Measurements from ENCODE around the gene TMC6.
A peak's percentile ranks its signal among the peaks of the same experiment; 100 is the strongest.
"Not testable (repeated sequence)": the region's sequence is repeated elsewhere in the genome, so short reads cannot be mapped to it uniquely, and the experiment has no call there.

The TMC6 gene

DNA sequence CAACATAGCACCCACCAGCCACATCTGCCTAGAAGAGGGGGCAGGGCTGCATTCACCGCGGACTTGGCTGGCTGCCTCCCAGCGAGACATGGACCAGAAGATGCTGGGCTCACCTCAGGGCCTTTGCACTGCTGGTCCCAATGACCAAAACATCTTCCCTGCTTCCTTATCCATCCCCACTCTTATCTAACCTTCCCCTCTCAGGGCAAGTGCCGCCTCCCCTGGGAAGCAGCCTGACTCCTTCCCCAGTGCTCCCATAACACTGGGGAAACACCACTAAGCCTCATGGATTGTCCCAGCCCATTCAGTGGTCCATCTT lies 5.7 kb downstream of the TMC6 start:
- no peak for DNase-seq

DNA sequence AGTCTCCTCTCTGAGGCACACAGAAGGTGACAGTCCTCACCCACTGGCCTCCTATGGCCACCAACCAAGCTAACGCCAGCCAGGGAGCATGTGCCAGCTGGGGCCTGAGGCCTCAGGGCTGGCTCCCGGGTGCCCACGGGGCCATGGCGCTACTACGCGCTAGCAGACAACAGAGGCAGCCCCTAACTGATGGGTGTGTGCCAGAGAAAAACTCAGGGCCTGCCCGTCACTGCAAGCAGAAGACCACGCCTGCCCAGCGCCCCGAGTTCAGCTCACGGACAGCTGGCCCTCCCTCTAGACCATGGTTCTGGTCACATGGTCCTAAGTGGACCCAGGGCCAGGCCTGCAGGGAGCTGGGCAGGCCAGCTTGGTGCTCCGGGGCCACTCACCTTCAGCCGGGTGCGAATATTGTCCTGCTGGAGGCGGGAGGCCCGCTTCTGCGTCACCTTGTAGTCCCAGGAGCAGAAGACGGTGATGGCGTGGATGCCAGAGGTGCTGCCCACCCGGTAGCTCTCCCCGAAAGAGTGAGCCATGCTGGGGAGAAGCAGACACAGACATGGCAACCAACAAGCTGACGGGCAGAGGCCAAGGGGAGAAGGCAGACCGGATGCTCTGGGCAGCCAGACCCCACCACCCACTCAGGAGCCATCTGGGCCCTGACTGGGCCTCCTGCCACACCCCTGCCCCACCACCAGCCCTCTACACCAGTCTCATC lies 6.2 kb downstream of the TMC6 start:
- no peak for DNase-seq

- no peak for DNase-seq
These were observed 6.7 kb downstream of the TMC6 start for GRCh38 chr17:78121801-78122215.

DNA sequence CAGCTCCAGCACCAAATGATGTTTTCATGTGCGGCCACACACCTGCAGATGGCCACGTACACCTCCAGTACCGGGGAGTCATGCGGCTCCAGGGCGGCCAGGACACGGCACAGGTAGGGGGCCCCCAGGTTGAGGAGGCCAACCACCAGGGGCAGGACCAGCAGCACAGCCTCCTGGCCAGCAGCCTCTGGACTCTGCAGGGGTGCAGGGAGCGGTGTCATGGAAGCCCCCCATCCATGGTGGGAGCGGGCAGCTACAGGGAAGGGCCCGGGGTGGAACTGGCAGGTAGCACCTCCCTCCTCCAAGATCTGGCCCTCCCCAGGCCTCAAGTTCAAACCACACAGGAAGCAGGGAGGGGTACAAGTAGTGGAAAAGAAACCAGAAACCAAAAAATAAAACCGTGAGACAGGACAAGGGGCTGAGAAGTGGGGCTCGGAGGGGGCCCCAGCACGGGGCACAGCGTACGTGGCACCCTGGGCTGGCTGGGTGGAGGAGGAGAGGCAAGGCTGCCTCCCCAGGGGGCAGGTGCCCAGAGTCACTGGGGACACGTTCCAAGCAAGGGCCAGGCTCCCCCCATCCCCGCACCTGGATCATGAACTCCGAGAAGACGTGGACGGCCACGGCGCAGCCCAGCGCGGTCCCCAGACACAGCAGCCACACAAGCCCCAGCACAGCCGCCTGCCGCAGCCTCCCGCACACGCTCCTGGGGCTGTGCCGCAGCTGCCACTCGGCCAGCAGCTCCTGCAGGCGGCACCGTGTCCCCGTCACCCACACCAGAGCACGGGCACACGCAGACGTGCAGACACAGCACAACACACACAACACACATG lies 7.4 kb downstream of the TMC6 start:
- DNase-seq, result no peak

GRCh38 chr17:78120537-78120936 lies 8.0 kb downstream of the TMC6 start:
- DNase-seq, result no peak

DNA sequence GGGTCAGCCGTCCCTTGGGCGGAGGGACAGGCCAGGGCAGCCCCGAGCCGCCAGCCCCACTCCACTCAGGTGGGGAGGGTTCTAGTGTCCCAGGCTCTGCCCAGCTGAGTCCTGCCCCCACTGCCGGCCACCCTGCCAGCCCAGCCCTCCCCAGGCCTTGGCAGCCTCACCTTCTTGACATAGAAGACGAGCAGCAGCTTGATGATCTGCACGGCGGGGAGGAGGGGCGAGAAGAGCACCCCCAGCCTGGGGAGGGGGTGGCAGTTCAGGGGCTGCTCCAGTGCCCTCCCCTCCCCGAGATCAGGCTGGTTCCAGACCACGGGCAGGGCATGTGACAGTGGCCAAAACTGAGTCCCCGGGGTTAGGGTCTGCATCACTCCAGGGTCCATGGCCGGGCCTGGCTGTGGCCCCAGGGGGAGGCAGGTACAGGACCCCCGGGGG lies 9.7 kb downstream of the TMC6 start:
- no peak for DNase-seq

- no peak for DNase-seq
These were observed 11.3 kb downstream of the TMC6 start for GRCh38 chr17:78117027-78117981.

- no peak for DNase-seq
These were observed 12.1 kb downstream of the TMC6 start for GRCh38 chr17:78116411-78116810.

GRCh38 chr17:78115803-78116202 lies 12.8 kb downstream of the TMC6 start:
- not testable (repeated sequence) for DNase-seq

GRCh38 chr17:78114831-78115723 lies 13.5 kb downstream of the TMC6 start:
- no peak for DNase-seq

GRCh38 chr17:78113804-78114785 lies 14.5 kb downstream of the TMC6 start:
- DNase-seq, result peak; percentile 53 to 74 (median 61)

GRCh38 chr17:78112518-78113471 lies 15.8 kb downstream of the TMC6 start:
- DNase-seq, result peak; percentile 71 to 85 (median 78)

- DNase-seq, result no peak
These were observed 16.6 kb downstream of the TMC6 start for GRCh38 chr17:78111727-78112517.

GRCh38 chr17:78111016-78111726 lies 17.4 kb downstream of the TMC6 start:
- DNase-seq, result no peak

DNA sequence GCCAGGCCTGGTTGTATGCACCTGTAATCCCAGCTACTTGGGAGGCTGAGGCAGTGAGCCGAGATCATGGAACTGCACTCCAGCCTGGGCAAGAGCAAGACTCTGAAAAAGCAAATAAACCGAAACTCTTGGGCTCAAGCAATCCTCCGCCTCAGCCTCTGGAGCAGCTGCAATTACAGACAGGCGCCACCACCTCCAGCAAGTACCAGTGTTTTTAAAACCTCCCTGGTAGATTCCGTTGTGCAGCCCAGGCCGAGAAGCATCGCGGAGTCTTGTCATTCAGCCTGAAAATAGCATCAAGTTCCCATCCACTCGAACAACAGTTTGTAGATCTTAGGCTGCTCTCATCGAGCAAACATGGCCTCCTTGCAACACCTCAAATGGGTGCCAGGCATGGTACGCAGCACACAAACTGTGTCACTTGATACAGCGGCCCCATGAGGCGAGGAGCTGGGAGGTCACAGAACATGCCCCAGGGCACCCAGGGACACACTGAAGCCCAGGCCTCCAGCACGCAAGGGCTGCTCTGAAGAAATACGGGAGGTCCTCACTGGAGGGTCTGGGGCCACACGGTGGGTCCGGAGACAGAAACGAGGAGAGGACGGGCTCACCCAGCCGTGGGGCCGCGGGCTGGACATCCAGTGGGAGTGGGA lies 18.1 kb downstream of the TMC6 start:
- no peak for DNase-seq

DNA sequence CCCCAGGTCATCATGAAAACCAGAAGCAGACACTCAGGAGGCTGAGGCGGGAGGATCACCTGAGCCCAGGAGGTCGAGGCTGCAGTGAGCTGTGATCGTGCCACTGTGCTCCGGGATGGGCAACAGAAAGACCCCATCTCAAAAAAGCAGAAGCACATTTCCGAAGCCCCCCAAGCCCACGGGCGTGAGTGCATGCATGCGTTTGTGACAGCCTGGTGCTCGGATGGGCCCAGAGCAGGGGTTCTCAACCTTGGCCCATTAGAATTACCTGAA lies 19.1 kb downstream of the TMC6 start:
- no peak for DNase-seq

GRCh38 chr17:78108726-78109488 lies 19.6 kb downstream of the TMC6 start:
- DNase-seq, result no peak

Data from suppressor macrophage treated with lipopolysaccharide for 1 hour (primary cell).